Limb (tissue), 2 donors: ENCODE data around the gene TIMM17B.
"Not testable (repeated sequence)": the region's sequence is repeated elsewhere in the genome, so short reads cannot be mapped to it uniquely, and the experiment has no call there.

ENCODE experiments used
- DNase-seq, 2 donors: peaks; one replicate each; pipeline ENCODE4 v3.0.0-alpha.2; 2016; ENCODE audit errors: extremely low spot score in 2 of 2

The TIMM17B gene

DNA sequence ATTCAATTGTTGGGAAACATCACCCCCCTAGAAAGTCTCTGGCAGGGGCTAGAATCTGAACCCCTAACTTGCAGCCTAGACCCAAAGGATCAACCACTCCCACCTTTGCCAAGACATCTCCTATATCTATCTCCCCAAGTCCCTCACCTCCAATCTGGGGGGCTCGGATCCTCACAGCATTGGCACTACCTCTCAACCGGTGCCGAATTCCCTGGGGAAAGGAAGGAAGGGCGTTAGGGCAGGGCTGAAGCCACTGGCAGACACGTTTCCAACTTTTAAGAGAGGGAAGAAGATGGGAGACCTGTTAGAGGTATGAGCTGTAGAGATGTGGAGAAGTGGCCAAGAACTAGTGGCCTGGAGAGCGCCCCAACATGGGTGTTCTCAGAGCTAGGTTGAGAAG lies 2.7 kb downstream of the TIMM17B start:
- no peak for DNase-seq

GRCh38 chrX:48893556-48894348 lies 3.8 kb downstream of the TIMM17B start:
- no peak for DNase-seq

DNA sequence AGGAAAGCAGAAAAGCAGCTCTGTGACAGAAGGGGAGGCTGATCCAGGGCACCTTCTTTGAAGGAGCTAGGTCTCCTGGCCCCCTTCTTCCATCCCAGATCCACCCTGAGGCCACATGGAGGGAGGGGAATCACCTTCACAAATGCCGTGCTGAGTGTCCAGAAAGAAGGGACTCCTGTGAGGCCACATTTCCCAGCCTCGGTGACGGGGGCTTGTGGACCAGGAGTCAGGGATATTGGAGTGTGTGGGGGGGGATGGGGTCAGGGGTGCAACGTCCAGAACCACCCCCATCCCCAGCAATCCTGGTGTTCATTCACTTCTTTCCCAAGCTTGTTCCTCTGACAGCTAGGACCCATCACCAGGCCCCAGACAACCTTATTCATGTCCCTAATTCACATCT lies 4.7 kb downstream of the TIMM17B start:
- no peak for DNase-seq

DNA sequence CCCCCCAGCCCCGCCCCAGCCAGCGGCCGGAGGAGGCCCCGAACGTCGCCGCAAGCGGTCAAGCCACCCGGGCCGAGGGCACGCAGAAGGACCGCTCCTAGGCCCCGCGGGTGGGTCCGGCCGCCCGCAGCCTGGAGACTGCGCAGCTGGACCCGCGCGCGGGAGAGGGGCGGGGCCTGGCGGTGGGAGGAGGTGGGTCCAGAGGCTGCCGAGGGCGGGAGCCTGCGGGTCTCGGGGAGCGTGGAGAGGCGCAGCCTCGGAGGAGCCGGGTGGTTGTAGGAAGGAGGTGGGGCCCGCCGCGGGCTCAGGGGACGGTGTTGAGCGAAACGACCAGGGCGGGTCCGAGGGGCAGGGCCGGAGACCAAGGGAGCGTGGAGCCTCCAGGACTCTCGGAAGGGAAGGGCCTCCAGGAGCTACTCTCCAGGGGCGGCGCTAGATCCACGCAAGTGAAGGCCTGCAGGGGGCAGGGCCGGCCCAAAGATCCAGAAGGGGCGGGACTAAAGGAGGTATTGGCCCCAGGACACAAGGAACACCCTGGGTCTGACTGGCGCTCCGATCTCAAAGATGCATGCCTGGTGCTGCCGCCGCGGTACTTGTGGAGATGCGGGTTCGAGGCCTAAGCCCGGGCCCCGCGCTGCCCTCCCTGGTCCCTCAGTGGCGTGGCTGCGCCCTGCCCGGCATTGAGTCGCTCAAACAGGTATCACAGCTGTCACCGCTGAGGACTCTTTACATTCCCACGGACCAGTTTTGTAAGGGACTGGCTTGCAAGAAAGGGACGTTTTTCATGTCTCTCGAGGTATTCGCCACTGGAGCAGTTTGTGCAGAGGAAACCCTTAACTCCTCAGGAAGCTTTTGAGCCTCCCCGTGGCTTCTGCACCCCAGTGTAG lies 5.9 kb downstream of the TIMM17B start:
- DNase-seq: peak; percentile 69 to 80

- DNase-seq: no peak
Measured at GRCh38 chrX:48890934-48891401, 6.6 kb downstream of the TIMM17B start.

- no peak for DNase-seq
Measured at GRCh38 chrX:48890296-48890925, 7.2 kb downstream of the TIMM17B start.

DNA sequence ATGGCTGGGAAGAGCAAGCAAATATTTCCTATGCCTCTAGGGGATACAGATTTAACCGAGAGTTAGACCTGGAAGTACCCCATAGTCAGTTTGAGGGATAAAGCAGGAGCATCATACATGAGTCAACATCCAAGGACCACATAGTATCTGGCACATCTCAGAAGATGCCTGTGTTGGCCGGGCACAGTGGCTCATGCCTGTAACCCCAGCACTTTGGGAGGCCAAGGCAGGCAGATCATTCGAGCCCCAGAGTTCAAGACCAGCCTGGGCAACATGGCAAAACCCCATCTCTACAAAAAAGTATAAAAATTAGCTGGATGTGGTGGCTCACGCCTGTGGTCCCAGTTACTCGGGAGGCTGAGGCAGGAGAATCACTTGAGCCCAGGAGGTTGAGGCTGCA lies 11.0 kb downstream of the TIMM17B start:
- not testable (repeated sequence) for DNase-seq

- no peak for DNase-seq
Measured at GRCh38 chrX:48883729-48884128, 13.8 kb downstream of the TIMM17B start.

DNA sequence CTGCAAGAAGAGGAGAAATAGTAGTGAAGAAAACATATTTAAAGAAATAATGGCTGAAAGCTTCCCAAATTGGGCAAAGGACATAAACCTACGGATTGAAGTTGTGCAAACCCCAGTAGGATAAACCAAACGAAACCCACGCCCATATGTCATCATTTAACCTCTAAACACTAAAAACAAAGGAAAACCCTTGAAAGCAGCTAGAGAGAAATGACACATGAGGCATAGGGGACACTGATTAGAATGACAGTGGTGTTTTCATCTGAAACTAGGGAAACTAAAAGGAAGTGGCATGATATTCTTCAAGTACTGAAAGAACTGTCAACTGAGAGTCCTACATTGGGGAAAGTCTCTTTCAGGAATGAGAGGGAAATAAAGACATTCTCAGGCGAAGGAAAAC lies 20.6 kb downstream of the TIMM17B start:
- DNase-seq: not testable (repeated sequence)

GRCh38 chrX:48872017-48872416 lies 25.6 kb downstream of the TIMM17B start:
- not testable (repeated sequence) for DNase-seq

DNA sequence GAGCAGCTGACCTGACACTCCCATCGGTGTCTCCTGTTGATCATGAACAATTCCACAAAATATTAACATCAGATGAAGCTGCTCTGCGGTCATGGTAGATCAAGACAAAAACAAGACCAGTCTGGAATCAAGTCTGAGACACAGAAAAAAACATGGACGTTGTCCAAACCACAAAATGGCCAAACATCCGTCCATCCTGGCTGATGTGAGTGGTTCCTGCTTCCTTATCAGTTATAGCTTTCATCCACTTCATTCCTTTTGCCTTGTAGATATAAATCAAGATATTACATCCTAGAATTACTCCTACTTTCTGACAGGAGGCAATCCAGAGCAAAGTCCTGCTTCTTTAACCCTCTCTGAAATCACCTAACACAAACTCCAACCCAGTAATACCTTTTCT lies 33.4 kb downstream of the TIMM17B start:
- DNase-seq: no peak

GRCh38 chrX:48854898-48855297 lies 42.7 kb downstream of the TIMM17B start:
- no peak for DNase-seq

DNA sequence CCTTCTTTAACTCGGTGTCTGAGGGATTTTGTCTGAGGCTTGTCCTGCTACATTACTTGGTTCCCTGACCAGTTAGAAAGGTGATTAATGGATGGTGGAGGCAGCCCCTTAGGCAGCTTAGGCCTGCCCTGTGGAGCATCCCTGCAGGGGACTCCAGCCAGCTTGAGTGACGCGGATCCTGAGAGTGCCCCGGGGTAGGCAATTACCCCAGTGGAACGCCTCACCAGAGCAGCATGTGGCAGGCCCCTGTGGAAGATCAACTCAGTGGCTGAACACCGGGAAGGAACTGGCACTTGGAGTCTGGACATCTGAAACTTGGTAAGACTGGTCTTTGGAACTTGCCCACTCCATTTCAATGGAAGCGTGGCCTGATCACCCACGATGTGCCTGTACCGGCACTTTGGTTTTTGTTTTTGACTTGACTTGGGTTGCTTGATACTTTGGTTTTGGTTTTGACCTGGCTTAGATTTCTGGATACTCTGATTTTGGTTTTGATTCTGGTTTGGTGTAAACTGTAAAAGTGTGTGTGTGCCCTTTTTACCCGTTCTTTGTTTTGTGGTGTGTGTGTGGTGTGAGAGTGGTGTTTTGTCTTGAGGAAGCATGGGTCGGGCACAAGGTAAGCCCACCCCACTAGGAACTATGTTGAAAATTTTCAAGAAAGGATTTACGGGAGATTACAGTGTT lies 43.3 kb downstream of the TIMM17B start:
- DNase-seq: not testable (repeated sequence)

GRCh38 chrX:48853494-48853893 lies 44.1 kb downstream of the TIMM17B start:
- not testable (repeated sequence) for DNase-seq

DNA sequence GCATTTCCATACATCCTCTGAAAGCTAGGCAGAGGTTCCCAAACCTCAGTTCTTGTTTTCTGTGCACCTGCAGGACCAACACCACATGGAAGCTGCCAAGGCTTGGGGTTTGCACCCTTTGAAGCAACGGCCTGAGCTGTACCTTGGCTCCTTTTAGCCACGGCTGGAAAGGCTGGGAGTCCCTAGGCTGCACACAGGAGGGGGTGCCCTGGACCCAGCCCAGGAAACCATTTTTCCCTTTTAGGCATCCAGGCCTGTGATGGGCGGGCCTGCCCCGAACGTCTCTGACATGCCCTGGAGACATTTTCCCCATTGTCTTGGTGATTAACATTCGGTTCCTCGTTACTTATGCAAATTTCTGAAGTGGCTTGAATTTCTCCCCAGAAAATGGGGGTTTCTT lies 44.7 kb downstream of the TIMM17B start:
- no peak for DNase-seq

DNA sequence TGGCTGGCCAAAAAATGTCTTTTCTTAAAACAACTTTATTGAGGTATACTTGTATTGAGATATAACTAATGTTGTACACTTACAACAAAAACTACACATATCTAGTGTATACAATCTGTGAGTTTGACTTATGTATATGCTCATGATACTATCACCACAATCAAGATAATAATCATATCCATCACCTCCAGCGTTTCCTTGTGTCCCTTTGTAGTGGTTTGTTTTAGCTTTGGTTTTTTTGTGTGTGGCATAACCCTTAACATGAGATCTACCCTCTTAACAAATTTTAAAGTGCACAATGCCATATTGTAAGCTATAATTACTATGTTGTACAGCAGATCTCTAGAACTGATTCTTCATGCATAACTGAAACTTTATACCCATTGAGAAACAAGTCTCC lies 48.7 kb downstream of the TIMM17B start:
- DNase-seq: no peak
